Nephron (organoid): ENCODE results near the gene TMEM80.

Source experiments
- H3K27ac Mint-ChIP-seq, 3 experiments: 2 replicates each; pipeline ENCODE4 v1.8.0; 2020; ENCODE audit warnings: mixed read lengths in 3 of 3, mild to moderate bottlenecking in 2 of 3, moderate library complexity in 1 of 3
- H3K27me3 Mint-ChIP-seq: 2 replicates; pipeline ENCODE4 v1.8.0; 2021; ENCODE audit warnings: low read depth, mild to moderate bottlenecking, moderate library complexity, mixed read lengths
- H3K36me3 Mint-ChIP-seq: 2 replicates; pipeline ENCODE4 v1.8.0; 2020; ENCODE audit warnings: low read depth, mixed read lengths
- H3K4me1 Mint-ChIP-seq: 2 replicates; pipeline ENCODE4 v1.8.0; 2020; ENCODE audit warnings: mixed read lengths
- H3K4me3 Mint-ChIP-seq, 3 experiments: 2 replicates each; pipeline ENCODE4 v1.8.0; 2020; ENCODE audit warnings: mild to moderate bottlenecking in 3 of 3, mixed read lengths in 3 of 3, moderate library complexity in 2 of 3
- H3K9me3 Mint-ChIP-seq: 2 replicates; pipeline ENCODE4 v1.8.0; 2020; ENCODE audit warnings: mixed read lengths
- CTCF ChIP-seq, 3 experiments: fragments of 200-600 bp; sonication (generic); IDR thresholded peaks; one replicate each; pipeline ENCODE4 v1.5.0; 2021; ENCODE audit warnings: antibody characterized with exemption in 3 of 3; ENCODE audit not compliant: unreplicated experiment in 3 of 3

The TMEM80 gene

DNA sequence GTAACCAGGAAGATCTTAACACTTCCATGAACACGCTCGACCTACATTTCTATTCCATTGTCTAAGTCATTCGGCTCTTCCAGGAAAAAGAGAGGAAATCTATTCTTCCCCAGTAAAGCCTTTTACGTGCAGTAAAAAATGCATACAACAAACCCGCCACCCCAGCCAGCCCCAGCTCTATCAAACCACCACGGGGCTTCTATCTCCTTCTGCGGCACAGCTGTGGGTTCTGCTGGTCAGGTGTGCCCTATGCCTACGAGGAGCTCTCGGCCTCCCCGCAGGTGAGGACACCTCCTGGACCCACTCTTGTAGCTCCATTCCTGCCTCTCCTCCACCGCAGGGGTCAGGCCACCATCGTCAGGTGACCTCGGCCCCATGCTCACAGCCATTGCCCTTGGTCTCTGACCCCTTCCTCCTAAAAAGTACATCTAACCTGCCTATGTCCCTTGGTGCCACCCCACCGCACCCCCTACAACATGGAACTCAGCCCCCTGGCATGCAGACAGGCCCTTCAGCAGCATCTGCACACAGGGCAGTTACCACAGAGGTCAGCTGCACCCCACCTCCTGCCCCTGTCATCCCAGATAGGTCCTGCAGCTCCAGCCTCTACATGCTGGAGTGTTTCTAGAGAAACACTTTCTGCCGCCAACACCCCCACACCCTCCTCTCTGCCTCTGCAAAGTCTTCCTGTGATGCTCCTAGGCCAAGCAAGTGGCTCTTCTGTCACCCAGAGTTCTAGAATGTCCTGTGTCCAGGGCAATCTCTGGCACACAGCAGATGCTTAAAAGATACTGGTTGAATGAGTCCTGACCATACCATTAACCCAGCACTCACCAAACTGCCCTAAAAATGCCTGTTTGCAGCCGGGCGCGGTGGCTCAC, 3.7 kb upstream of the TMEM80 start:
- peaks cover 34% of the 10 kb centered on the region for H3K4me1 Mint-ChIP-seq
- H3K9me3 Mint-ChIP-seq, result no peaks in the 10 kb centered on the region
- H3K36me3 Mint-ChIP-seq, result peaks cover 21% of the 10 kb centered on the region
- peak overlapping the region; percentile 21 to 37 (median 22) for H3K4me3 Mint-ChIP-seq
- H3K27me3 Mint-ChIP-seq, result peaks cover 5% of the 10 kb centered on the region
- peak overlapping the region; percentile 37 to 61 (median 47) for H3K27ac Mint-ChIP-seq
- TF ChIP-seq CTCF (IDR thresholded peaks at IDR 0.05; ENCODE audit: unreplicated experiment in 3 of 3), result no peak

DNA sequence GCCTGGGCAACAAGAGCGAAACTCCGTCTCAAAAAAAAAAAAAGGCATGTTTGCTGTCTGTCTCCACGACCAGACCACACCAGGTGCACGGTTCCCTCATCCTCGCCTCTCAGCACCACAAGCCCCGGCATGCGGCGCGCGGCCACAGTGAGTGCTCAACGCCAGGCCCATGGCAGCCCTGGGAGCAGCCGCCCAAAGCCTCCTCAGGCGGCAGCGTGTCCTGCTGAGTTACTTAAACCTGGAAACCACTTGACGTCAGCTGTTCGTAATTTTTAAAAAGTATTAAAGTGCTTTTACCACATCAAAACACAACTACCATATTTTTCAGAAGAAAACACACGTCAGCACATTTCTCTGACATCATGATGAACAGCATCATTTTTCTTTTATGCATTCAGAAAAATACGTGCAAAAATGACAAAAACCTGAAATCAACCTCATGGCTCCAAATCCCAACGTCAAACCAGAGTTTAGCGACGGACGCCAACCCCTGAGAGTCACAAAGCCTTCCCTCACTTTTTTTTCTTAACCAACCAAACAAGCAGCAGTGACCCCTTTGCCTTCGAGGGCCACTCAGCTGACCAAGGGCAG, 2.7 kb upstream of the TMEM80 start:
- Mint-ChIP-seq H3K9me3 (no peaks in the 10 kb centered on the region), H3K27ac (peak overlapping the region; percentile 83 to 93 (median 93)), H3K27me3 (peaks cover 5% of the 10 kb centered on the region), H3K4me1 (peaks cover 43% of the 10 kb centered on the region), H3K4me3 (peak overlapping the region; percentile 80 to 90 (median 90)), H3K36me3 (peaks cover 18% of the 10 kb centered on the region)
- no peak for TF ChIP-seq CTCF (IDR thresholded peaks at IDR 0.05; ENCODE audit: unreplicated experiment in 3 of 3)

GRCh38 chr11:693415-693831, 2.2 kb upstream of the TMEM80 start:
- peaks cover 15% of the 10 kb centered on the region for H3K36me3 Mint-ChIP-seq
- TF ChIP-seq CTCF (IDR thresholded peaks at IDR 0.05; ENCODE audit: unreplicated experiment in 3 of 3), result no peak
- H3K9me3 Mint-ChIP-seq, result no peaks in the 10 kb centered on the region
- peaks cover 5% of the 10 kb centered on the region for H3K27me3 Mint-ChIP-seq
- H3K27ac Mint-ChIP-seq, result peak overlapping the region; percentile 83 to 93 (median 93)
- H3K4me1 Mint-ChIP-seq, result peaks cover 48% of the 10 kb centered on the region
- peak overlapping the region; percentile 80 to 90 (median 90) for H3K4me3 Mint-ChIP-seq

DNA sequence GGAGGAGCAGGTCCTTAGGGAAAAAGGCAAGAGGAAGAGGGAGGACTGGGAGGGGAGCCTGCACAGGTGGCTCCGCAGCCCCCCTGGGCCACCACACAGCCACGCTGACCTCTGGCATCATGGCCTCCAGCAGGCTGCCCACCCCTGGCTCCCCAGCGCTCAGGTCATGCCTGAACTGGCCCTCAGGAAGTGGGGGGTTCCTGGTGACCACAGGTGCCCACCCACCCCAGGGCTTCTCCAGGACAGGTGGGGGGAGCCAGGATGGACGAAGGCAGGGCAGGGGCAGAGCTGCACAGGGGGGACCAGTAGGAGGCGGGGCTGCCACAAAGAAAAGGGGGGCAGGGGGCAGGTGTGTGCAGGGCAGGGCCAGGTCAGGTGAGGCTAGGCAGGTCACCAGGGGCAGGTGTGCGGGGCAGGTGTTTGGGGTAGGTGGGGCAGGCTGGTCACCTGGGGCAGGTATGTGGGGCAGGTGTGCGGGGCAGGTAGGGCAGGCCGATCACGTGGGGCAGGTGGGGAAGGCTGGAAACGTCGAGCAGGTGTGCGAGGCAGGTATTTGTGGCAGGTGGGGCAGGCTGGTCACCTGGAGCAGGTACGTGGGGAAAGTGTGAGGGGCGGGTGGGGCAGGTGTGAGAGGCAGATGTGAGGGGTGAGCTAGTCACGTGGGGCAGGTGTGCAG, 1.6 kb upstream of the TMEM80 start:
- H3K27me3 Mint-ChIP-seq, result peaks cover 5% of the 10 kb centered on the region
- H3K4me3 Mint-ChIP-seq, result peak overlapping the region; percentile 80 to 90 (median 90)
- H3K9me3 Mint-ChIP-seq, result no peaks in the 10 kb centered on the region
- H3K27ac Mint-ChIP-seq, result peak overlapping the region; percentile 83 to 93 (median 93)
- H3K36me3 Mint-ChIP-seq, result peaks cover 11% of the 10 kb centered on the region
- peaks cover 49% of the 10 kb centered on the region for H3K4me1 Mint-ChIP-seq
- no peak for TF ChIP-seq CTCF (IDR thresholded peaks at IDR 0.05; ENCODE audit: unreplicated experiment in 3 of 3)

DNA sequence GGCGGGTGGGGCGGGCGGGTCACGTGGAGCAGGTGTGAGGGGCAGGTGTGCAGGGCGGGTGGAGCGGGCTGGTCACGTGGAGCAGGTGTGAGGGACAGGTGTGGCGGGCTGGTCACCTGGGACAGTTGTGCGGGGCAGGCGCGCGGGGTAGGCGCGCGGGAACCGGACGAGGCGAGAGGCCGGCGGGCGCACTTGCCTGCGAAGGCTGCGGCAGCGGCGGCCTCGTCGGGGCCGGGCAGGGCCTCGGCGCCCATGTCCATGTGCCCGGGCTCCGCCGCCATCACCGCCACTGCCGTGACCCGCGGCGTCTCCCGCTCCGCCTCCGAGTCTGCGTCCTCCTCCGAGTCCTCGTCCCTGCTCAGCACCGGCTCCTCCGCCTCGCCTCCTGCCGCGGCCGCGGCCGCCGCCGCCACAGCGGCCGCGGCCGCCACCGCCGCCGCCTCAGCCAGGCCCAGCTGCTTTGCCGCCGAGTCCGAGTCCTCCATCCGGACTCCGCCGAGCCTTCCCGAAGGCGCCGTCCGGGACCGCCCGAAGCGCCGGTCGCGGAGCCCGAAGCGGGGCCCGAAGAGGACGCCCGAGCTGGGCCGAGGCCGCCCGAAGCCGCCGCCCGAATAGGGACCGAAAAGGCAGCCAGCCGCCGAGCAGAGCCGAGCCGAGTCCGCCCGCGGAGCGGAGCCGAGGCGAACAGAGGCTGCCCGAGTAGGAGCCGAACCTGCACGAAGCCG, 891 bp upstream of the TMEM80 start, which contains the start of gene DEAF1:
Gene DEAF1, minus strand, starts transcription at position 660 of the 725 bp plus-strand sequence. Its CDS starts 175 bp downstream, at position 485.
- Mint-ChIP-seq H3K4me1 (peaks cover 49% of the 10 kb centered on the region), H3K36me3 (peaks cover 11% of the 10 kb centered on the region), H3K9me3 (no peaks in the 10 kb centered on the region), H3K27ac (peak within 1 kb of the TSS; percentile 98 to 99 (median 99)), H3K4me3 (peak within 1 kb of the TSS; percentile 90 to 91 (median 91)), H3K27me3 (peaks cover 5% of the 10 kb centered on the region)
- no peak for TF ChIP-seq CTCF (IDR thresholded peaks at IDR 0.05; ENCODE audit: unreplicated experiment in 3 of 3)
